Cardiac muscle cell (in vitro differentiated cells and primary cell): ENCODE data around the gene EGR1. TPM values are rescaled to one million over a fixed set of nuclear protein-coding genes. Genes with fewer than 3 reads are reported as not detected.
A peak's percentile ranks its signal among the peaks of the same experiment; 100 is the strongest.
"Not testable (repeated sequence)": the region's sequence is repeated elsewhere in the genome, so short reads cannot be mapped to it uniquely, and the experiment has no call there.

ENCODE experiments used
- DNase-seq, 2 donors: peaks; one replicate each; pipeline versions ENCODE4 v3.0.0 to v3.0.0-alpha.2; 2010 to 2017; ENCODE audit warnings: low read depth in 1 of 2, low spot score in 1 of 2
- H3K27ac ChIP-seq: fragments of 200-600 bp; sonication (generic); 2 replicates; pipeline ENCODE4 v1.5.1; 2016
- H3K27me3 ChIP-seq: fragments of 200-600 bp; sonication (generic); 2 replicates; pipeline ENCODE4 v1.6.0; 2016; ENCODE audit warnings: control low read depth
- H3K36me3 ChIP-seq: fragments of 200-600 bp; sonication (generic); 2 replicates; pipeline ENCODE4 v1.5.1; 2016; ENCODE audit warnings: control low read depth
- H3K4me1 ChIP-seq: fragments of 200-600 bp; sonication (generic); 2 replicates; pipeline ENCODE4 v1.8.1; 2017; ENCODE audit warnings: low read depth, mild to moderate bottlenecking, mixed run types
- H3K4me3 ChIP-seq: fragments of 200-600 bp; sonication (generic); 2 replicates; pipeline ENCODE4 v1.5.1; 2016; ENCODE audit warnings: mild to moderate bottlenecking
- H3K9me3 ChIP-seq: fragments of 200-600 bp; sonication (generic); 2 replicates; pipeline ENCODE4 v1.5.1; 2017; ENCODE audit warnings: low read depth, mild to moderate bottlenecking, control low read depth
- polyA plus RNA-seq: library from polyadenylated mRNA; unstranded; fragments of >200 nt; fragmentation: Nextera tagmentation; extraction: Ambion mirVana; gene quantifications from 2 replicates; pipeline ENCODE4 v1.2.1, GENCODE V29; 2016
- total RNA-seq: library from RNA; depleted of rRNA; stranded (reverse); fragments of >200 nt; gene quantifications from 2 replicates; pipeline ENCODE4 v1.2.3, GENCODE V29; 2016
- TF ChIP-seq, protein P1 (sequence below): IDR thresholded peaks from 2 replicates; pipeline ENCODE4 v1.5.1; 2012; ENCODE audit warnings: low read depth, mild to moderate bottlenecking, low read length

EGR1 gene
- total and polyA plus RNA-seq, 2 experiments from 2014 or later = 13.9 to 30.5 TPM

DNA sequence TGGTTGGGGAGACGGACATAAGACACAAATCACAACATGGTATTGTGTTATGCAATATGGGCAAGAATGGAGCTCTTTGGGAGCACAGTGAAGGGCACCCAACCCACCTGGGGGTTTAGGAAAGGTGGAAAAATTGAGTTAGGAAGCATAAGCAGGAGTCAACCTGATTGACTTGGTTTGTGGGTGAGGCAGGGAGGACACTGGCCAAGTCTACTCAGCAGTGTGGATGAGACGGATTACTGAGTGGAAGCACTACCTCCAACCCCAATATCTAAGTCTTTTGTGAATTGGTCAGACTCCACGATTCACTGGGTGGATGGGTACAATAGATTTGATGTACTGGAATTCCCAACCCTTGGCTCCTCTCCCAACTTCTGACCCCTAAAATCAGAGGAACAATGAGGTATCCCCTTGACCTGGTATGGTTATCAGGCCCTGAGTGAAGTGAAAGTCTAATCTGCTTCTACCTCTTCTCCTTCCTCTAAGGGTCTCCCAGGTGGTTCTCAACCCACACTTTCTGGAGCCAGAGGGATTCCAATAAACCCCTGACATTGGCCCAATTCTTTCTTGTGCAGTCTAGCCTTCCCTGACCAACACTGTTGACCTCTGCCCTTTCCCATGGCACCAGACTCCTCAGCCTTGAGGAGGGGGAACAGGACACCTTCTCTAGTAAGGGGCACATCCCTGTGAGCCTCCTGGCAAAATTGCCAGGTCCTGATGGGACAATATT is 5.2 kb downstream of the EGR1 start:
- Histone ChIP-seq H3K27me3 (peaks cover 15% of the 10 kb centered on the region), H3K9me3 (no peaks in the 10 kb centered on the region), H3K4me3 (no peak overlapping the region), H3K4me1 (peaks cover 7% of the 10 kb centered on the region), H3K36me3 (no peaks in the 10 kb centered on the region), H3K27ac (no peak overlapping the region)
- TF ChIP-seq, protein P1, sequence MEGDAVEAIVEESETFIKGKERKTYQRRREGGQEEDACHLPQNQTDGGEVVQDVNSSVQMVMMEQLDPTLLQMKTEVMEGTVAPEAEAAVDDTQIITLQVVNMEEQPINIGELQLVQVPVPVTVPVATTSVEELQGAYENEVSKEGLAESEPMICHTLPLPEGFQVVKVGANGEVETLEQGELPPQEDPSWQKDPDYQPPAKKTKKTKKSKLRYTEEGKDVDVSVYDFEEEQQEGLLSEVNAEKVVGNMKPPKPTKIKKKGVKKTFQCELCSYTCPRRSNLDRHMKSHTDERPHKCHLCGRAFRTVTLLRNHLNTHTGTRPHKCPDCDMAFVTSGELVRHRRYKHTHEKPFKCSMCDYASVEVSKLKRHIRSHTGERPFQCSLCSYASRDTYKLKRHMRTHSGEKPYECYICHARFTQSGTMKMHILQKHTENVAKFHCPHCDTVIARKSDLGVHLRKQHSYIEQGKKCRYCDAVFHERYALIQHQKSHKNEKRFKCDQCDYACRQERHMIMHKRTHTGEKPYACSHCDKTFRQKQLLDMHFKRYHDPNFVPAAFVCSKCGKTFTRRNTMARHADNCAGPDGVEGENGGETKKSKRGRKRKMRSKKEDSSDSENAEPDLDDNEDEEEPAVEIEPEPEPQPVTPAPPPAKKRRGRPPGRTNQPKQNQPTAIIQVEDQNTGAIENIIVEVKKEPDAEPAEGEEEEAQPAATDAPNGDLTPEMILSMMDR = no peak
- DNase-seq = no peak

- no peak for DNase-seq
- no peaks in the 10 kb centered on the region for H3K9me3 ChIP-seq
These were observed 5.7 kb downstream of the EGR1 start for GRCh38 chr5:138471052-138471361.

GRCh38 chr5:138472353-138472752 is 7.1 kb downstream of the EGR1 start:
- H3K27me3 ChIP-seq = no peaks in the 10 kb centered on the region
- H3K4me1 ChIP-seq = peaks cover 13% of the 10 kb centered on the region
- DNase-seq = no peak
- no peak overlapping the region for H3K27ac ChIP-seq
- no peak overlapping the region for H3K4me3 ChIP-seq
- H3K36me3 ChIP-seq = no peaks in the 10 kb centered on the region
- H3K9me3 ChIP-seq = no peaks in the 10 kb centered on the region
- TF ChIP-seq, protein P1 = no peak

More at GRCh38 chr5:138471052-138471361, 5.7 kb downstream of the EGR1 start:
- H3K4me3 ChIP-seq = no peak overlapping the region
- TF ChIP-seq, protein P1 = no peak
- H3K27ac ChIP-seq = no peak overlapping the region
- no peaks in the 10 kb centered on the region for H3K36me3 ChIP-seq
- peaks cover 4% of the 10 kb centered on the region for H3K4me1 ChIP-seq
- peaks cover 10% of the 10 kb centered on the region for H3K27me3 ChIP-seq

DNA sequence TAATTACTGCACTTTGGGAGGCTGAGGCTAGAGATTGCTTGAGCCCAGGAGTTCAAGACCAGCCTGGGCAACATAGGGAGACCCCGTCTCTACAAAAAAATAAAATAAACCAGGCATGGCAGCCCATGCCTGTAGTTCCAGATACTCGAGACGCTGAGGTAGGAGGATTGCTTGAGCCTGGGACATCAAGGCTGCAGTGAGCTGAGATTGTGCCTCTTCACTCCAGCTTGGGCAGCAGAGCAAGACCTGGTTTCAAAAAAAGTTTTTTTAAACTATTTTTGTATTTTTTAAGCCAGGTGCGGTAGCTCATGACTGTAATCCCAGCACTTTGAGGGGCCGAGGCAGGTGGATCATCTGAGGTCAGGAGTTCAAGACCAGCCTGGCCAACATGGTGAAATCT is 7.9 kb downstream of the EGR1 start:
- H3K27me3 ChIP-seq, H3K27ac ChIP-seq, H3K9me3 ChIP-seq, DNase-seq, H3K36me3 ChIP-seq, H3K4me3 ChIP-seq: not testable (repeated sequence)
- H3K4me1 ChIP-seq = peaks cover 13% of the 10 kb centered on the region

GRCh38 chr5:138476918-138477317 is 11.6 kb downstream of the EGR1 start:
- Histone ChIP-seq H3K27me3 (no peaks in the 10 kb centered on the region), H3K36me3 (no peaks in the 10 kb centered on the region), H3K4me3 (no peak overlapping the region), H3K27ac (peak overlapping the region; percentile 52), H3K9me3 (no peaks in the 10 kb centered on the region), H3K4me1 (peaks cover 13% of the 10 kb centered on the region)
- no peak for DNase-seq
- TF ChIP-seq, protein P1 = no peak

GRCh38 chr5:138482638-138483037 is 17.4 kb downstream of the EGR1 start:
- TF ChIP-seq, protein P1 = no peak
- no peaks in the 10 kb centered on the region for H3K36me3 ChIP-seq
- H3K27me3 ChIP-seq = no peaks in the 10 kb centered on the region
- no peak overlapping the region for H3K4me3 ChIP-seq
- no peaks in the 10 kb centered on the region for H3K9me3 ChIP-seq
- no peak overlapping the region for H3K27ac ChIP-seq
- H3K4me1 ChIP-seq = no peaks in the 10 kb centered on the region
- no peak for DNase-seq
